ENCODE data around the gene EGR4.

Gene EGR4

GRCh38 chr2:73255907-73256617 is 37.3 kb downstream of the EGR4 start:
- POLR2A ChIA-PET: interaction anchor here (0.5 kb wide), 1 partner anchor 93 kb away, joined by 3 read pairs; no protein-coding TSS in a partner anchor
- peaks cover 13 to 82% (median 51%) of the 10 kb centered on the region in 4 experiments for H3K36me3 ChIP-seq (ENCODE audit: control insufficient read depth in 4 of 4, insufficient read depth in 4 of 4, low read length in 3 of 4)

GRCh38 chr2:73255007-73255644 is 38.2 kb downstream of the EGR4 start:
- Histone ChIP-seq H3K4me1 (ENCODE audit: control extremely low read depth in 1 of 4, control insufficient read depth in 4 of 4, insufficient read depth in 4 of 4, low read length in 3 of 4) (peaks cover 0 to 18% (median 0%) of the 10 kb centered on the region in 4 experiments), H3K27me3 (replicated peaks in 2 of 5; ENCODE audit: control insufficient read depth in 4 of 5, insufficient read depth in 5 of 5, low read length in 4 of 5) (no peaks in the 10 kb centered on the region), H3K27ac (ENCODE audit: insufficient read depth in 1 of 2, low read depth in 1 of 2, low read length in 2 of 2, poor library complexity in 1 of 2, severe bottlenecking in 2 of 2) (no peak overlapping the region), H3K9me3 (ENCODE audit: control extremely low read depth in 1 of 5, control insufficient read depth in 4 of 5, insufficient read depth in 2 of 5, low read depth in 1 of 5, low read length in 4 of 5) (no peaks in the 10 kb centered on the region), H3K36me3 (ENCODE audit: control insufficient read depth in 4 of 4, insufficient read depth in 4 of 4, low read length in 3 of 4) (peaks cover 21 to 84% (median 58%) of the 10 kb centered on the region in 4 experiments), H3K4me3 (ENCODE audit: control insufficient read depth in 1 of 7, extremely low read depth in 1 of 7, insufficient read depth in 4 of 7, low read depth in 2 of 7, low read length in 6 of 7) (no peak overlapping the region)
- 86% methylated on average over 2 of the region's 4 CpGs for WGBS (ENCODE audit: insufficient coverage)
- ChIA-PET POLR2A (no interaction called here), CTCF (interaction anchor here (5.4 kb wide), 1 partner anchor 35 kb away, joined by 25 read pairs; no protein-coding TSS in a partner anchor)
- no peak for DNase-seq

More at GRCh38 chr2:73255907-73256617, 37.3 kb downstream of the EGR4 start:
- Histone ChIP-seq H3K27me3 (replicated peaks in 2 of 5; ENCODE audit: control insufficient read depth in 4 of 5, insufficient read depth in 5 of 5, low read length in 4 of 5) (no peaks in the 10 kb centered on the region), H3K4me3 (ENCODE audit: control insufficient read depth in 1 of 7, extremely low read depth in 1 of 7, insufficient read depth in 4 of 7, low read depth in 2 of 7, low read length in 6 of 7) (no peak overlapping the region), H3K9me3 (ENCODE audit: control extremely low read depth in 1 of 5, control insufficient read depth in 4 of 5, insufficient read depth in 2 of 5, low read depth in 1 of 5, low read length in 4 of 5) (no peaks in the 10 kb centered on the region), H3K4me1 (ENCODE audit: control extremely low read depth in 1 of 4, control insufficient read depth in 4 of 4, insufficient read depth in 4 of 4, low read length in 3 of 4) (peaks cover 0 to 18% (median 0%) of the 10 kb centered on the region in 4 experiments), H3K27ac (ENCODE audit: insufficient read depth in 1 of 2, low read depth in 1 of 2, low read length in 2 of 2, poor library complexity in 1 of 2, severe bottlenecking in 2 of 2) (no peak overlapping the region)
- 85% methylated on average over 4 of the region's 5 CpGs for WGBS (ENCODE audit: insufficient coverage)
- DNase-seq: no peak
- CTCF ChIA-PET: interaction anchor here (0.9 to 2.5 kb wide), 3 partner anchors 8 to 34 kb away, joined by 3 to 11 read pairs (median 3); no protein-coding TSS in a partner anchor

DNA sequence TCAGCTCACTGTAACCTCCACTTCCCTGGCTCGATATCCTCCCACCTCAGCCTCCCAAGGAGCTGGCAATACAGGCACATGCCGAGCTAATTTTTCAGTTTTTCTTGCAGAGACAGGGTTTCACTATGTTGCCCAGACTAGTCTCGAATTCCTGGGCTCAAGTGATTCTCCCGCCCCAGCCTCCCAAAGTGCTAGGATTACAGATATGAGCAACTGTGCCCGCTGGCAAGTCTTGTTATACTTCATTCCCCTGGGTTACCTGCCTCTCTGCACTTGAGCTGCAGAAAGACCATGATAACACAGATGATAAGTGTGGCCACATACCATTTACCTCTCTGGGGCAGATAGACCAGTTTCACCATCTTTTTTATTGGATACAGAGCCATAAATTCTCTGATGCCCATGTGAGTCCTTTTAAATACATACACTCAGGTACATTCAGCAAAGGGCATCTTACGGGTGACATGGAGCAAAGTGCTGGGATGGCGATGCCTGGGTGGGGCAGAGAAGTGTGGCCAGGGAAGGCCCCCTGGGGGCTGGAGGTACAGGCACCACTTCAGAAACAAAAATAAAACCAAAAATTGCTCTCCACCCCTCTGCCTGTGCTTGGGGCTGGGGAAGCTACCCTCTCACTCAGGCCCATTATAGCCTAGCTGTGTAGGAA is 38.9 kb downstream of the EGR4 start:
- H3K36me3 ChIP-seq (ENCODE audit: control insufficient read depth in 4 of 4, insufficient read depth in 4 of 4, low read length in 3 of 4): peaks cover 23 to 84% (median 61%) of the 10 kb centered on the region in 4 experiments
- no peak for DNase-seq
- H3K27ac ChIP-seq (ENCODE audit: insufficient read depth in 1 of 2, low read depth in 1 of 2, low read length in 2 of 2, poor library complexity in 1 of 2, severe bottlenecking in 2 of 2): no peak overlapping the region
- peaks cover 0 to 18% (median 0%) of the 10 kb centered on the region in 4 experiments for H3K4me1 ChIP-seq (ENCODE audit: control extremely low read depth in 1 of 4, control insufficient read depth in 4 of 4, insufficient read depth in 4 of 4, low read length in 3 of 4)
- CTCF ChIA-PET: interaction anchor here (0.7 to 5.4 kb wide), 5 partner anchors 10 to 361 kb away, joined by 3 to 25 read pairs (median 6); no protein-coding TSS in a partner anchor
- POLR2A ChIA-PET: no interaction called here
- WGBS (ENCODE audit: insufficient coverage): 99% methylated on average over 5 of the region's 7 CpGs
- H3K27me3 ChIP-seq (replicated peaks in 2 of 5; ENCODE audit: control insufficient read depth in 4 of 5, insufficient read depth in 5 of 5, low read length in 4 of 5): no peaks in the 10 kb centered on the region
- H3K4me3 ChIP-seq (ENCODE audit: control insufficient read depth in 1 of 7, extremely low read depth in 1 of 7, insufficient read depth in 4 of 7, low read depth in 2 of 7, low read length in 6 of 7): no peak overlapping the region
- H3K9me3 ChIP-seq (ENCODE audit: control extremely low read depth in 1 of 5, control insufficient read depth in 4 of 5, insufficient read depth in 2 of 5, low read depth in 1 of 5, low read length in 4 of 5): no peaks in the 10 kb centered on the region

GRCh38 chr2:73253901-73254300 is 39.4 kb downstream of the EGR4 start:
- H3K9me3 ChIP-seq (ENCODE audit: control extremely low read depth in 1 of 5, control insufficient read depth in 4 of 5, insufficient read depth in 2 of 5, low read depth in 1 of 5, low read length in 4 of 5): no peaks in the 10 kb centered on the region
- WGBS (ENCODE audit: insufficient coverage): 100% methylated on average over 3 of the region's 3 CpGs
- peaks cover 28 to 84% (median 63%) of the 10 kb centered on the region in 4 experiments for H3K36me3 ChIP-seq (ENCODE audit: control insufficient read depth in 4 of 4, insufficient read depth in 4 of 4, low read length in 3 of 4)
- DNase-seq: peak in 2 of 3 donors; percentile 28 to 35
- ChIA-PET CTCF (interaction anchor here (0.7 to 5.4 kb wide), 7 partner anchors 9 to 360 kb away, joined by 3 to 25 read pairs (median 3); no protein-coding TSS in a partner anchor), POLR2A (no interaction called here)
- H3K4me1 ChIP-seq (ENCODE audit: control extremely low read depth in 1 of 4, control insufficient read depth in 4 of 4, insufficient read depth in 4 of 4, low read length in 3 of 4): peaks cover 0 to 18% (median 0%) of the 10 kb centered on the region in 4 experiments
- H3K4me3 ChIP-seq (ENCODE audit: control insufficient read depth in 1 of 7, extremely low read depth in 1 of 7, insufficient read depth in 4 of 7, low read depth in 2 of 7, low read length in 6 of 7): no peak overlapping the region
- no peaks in the 10 kb centered on the region for H3K27me3 ChIP-seq (replicated peaks in 2 of 5; ENCODE audit: control insufficient read depth in 4 of 5, insufficient read depth in 5 of 5, low read length in 4 of 5)
- H3K27ac ChIP-seq (ENCODE audit: insufficient read depth in 1 of 2, low read depth in 1 of 2, low read length in 2 of 2, poor library complexity in 1 of 2, severe bottlenecking in 2 of 2): no peak overlapping the region

GRCh38 chr2:73253400-73253799 is 39.9 kb downstream of the EGR4 start:
- ChIA-PET POLR2A (no interaction called here), CTCF (interaction anchor here (0.7 to 5.4 kb wide), 7 partner anchors 9 to 360 kb away, joined by 3 to 25 read pairs (median 3); no protein-coding TSS in a partner anchor)
- Histone ChIP-seq H3K27me3 (replicated peaks in 2 of 5; ENCODE audit: control insufficient read depth in 4 of 5, insufficient read depth in 5 of 5, low read length in 4 of 5) (no peaks in the 10 kb centered on the region), H3K27ac (ENCODE audit: insufficient read depth in 1 of 2, low read depth in 1 of 2, low read length in 2 of 2, poor library complexity in 1 of 2, severe bottlenecking in 2 of 2) (no peak overlapping the region), H3K4me3 (ENCODE audit: control insufficient read depth in 1 of 7, extremely low read depth in 1 of 7, insufficient read depth in 4 of 7, low read depth in 2 of 7, low read length in 6 of 7) (no peak overlapping the region), H3K9me3 (ENCODE audit: control extremely low read depth in 1 of 5, control insufficient read depth in 4 of 5, insufficient read depth in 2 of 5, low read depth in 1 of 5, low read length in 4 of 5) (no peaks in the 10 kb centered on the region), H3K4me1 (ENCODE audit: control extremely low read depth in 1 of 4, control insufficient read depth in 4 of 4, insufficient read depth in 4 of 4, low read length in 3 of 4) (peaks cover 0 to 16% (median 0%) of the 10 kb centered on the region in 4 experiments), H3K36me3 (ENCODE audit: control insufficient read depth in 4 of 4, insufficient read depth in 4 of 4, low read length in 3 of 4) (peaks cover 29 to 84% (median 65%) of the 10 kb centered on the region in 4 experiments)
- DNase-seq: no peak
- 33% methylated on average over 1 of the region's 2 CpGs for WGBS (ENCODE audit: insufficient coverage)

DNA sequence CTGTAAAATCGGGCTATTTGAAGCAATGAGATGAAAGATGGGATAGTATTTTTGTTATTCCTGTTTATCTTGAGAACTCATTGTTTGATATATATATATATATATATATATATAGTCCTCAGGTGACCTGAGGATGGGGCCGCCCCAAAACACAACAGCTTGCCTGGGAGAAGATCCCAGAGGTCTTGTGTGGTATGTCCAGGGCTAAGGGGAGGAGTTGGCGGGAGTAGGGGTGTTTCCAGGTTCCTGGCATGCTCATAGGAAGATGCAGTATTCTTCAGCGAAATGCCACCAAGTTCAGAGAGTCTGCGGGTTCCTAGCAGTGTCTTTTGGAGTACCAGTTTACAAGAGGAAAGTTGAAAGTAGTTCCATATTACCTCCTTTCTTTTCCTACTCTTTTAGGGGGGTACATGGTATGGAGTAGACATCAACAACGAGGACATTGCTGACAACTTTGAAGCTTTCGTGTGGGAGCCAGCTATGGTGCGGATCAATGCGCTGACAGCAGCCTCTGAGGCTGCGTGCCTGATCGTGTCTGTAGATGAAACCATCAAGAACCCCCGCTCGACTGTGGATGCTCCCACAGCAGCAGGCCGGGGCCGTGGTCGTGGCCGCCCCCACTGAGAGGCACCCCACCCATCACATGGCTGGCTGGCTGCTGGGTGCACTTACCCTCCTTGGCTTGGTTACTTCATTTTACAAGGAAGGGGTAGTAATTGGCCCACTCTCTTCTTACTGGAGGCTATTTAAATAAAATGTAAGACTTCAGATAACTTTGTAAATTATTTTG is 40.9 kb downstream of the EGR4 start:
- ChIA-PET POLR2A (no interaction called here), CTCF (interaction anchor here (1.0 to 5.4 kb wide), 4 partner anchors 8 to 38 kb away, joined by 3 to 25 read pairs (median 5); no protein-coding TSS in a partner anchor)
- peak overlapping the region in 1 of 2 experiments; percentile 51 for H3K27ac ChIP-seq (ENCODE audit: insufficient read depth in 1 of 2, low read depth in 1 of 2, low read length in 2 of 2, poor library complexity in 1 of 2, severe bottlenecking in 2 of 2)
- H3K27me3 ChIP-seq (replicated peaks in 2 of 5; ENCODE audit: control insufficient read depth in 4 of 5, insufficient read depth in 5 of 5, low read length in 4 of 5): no peaks in the 10 kb centered on the region
- H3K4me1 ChIP-seq (ENCODE audit: control extremely low read depth in 1 of 4, control insufficient read depth in 4 of 4, insufficient read depth in 4 of 4, low read length in 3 of 4): peaks cover 0 to 8% (median 0%) of the 10 kb centered on the region in 4 experiments
- no peak for DNase-seq
- peaks cover 29 to 83% (median 69%) of the 10 kb centered on the region in 4 experiments for H3K36me3 ChIP-seq (ENCODE audit: control insufficient read depth in 4 of 4, insufficient read depth in 4 of 4, low read length in 3 of 4)
- H3K9me3 ChIP-seq (ENCODE audit: control extremely low read depth in 1 of 5, control insufficient read depth in 4 of 5, insufficient read depth in 2 of 5, low read depth in 1 of 5, low read length in 4 of 5): no peaks in the 10 kb centered on the region
- no peak overlapping the region for H3K4me3 ChIP-seq (ENCODE audit: control insufficient read depth in 1 of 7, extremely low read depth in 1 of 7, insufficient read depth in 4 of 7, low read depth in 2 of 7, low read length in 6 of 7)
- 94% methylated on average over 12 of the region's 17 CpGs for WGBS (ENCODE audit: insufficient coverage)
